Neural crest cell (in vitro differentiated cells): Measurements from ENCODE around the gene SAFB. TPM values are rescaled to one million over a fixed set of nuclear protein-coding genes. Genes with fewer than 3 reads are reported as not detected.

Source experiments
- DNase-seq: peaks from one replicate; pipeline ENCODE4 v3.0.0; 2021; ENCODE audit warnings: low read depth, mixed read lengths, low spot score
- H3K27ac Mint-ChIP-seq: one replicate; pipeline ENCODE4 v1.8.0; 2021; ENCODE audit warnings: mild to moderate bottlenecking, mixed read lengths; ENCODE audit not compliant: unreplicated experiment
- H3K27me3 Mint-ChIP-seq: 2 replicates; pipeline ENCODE4 v1.8.0; 2021; ENCODE audit warnings: low read depth, mild to moderate bottlenecking, mixed read lengths
- H3K36me3 Mint-ChIP-seq: 2 replicates; pipeline ENCODE4 v1.8.0; 2021; ENCODE audit warnings: low read depth, mild to moderate bottlenecking, mixed read lengths
- H3K4me1 Mint-ChIP-seq: 2 replicates; pipeline ENCODE4 v1.8.0; 2021; ENCODE audit warnings: mixed read lengths
- H3K4me3 Mint-ChIP-seq: one replicate; pipeline ENCODE4 v1.8.0; 2021; ENCODE audit warnings: mild to moderate bottlenecking, mixed read lengths
- H3K9me3 Mint-ChIP-seq: 2 replicates; pipeline ENCODE4 v1.8.0; 2021; ENCODE audit warnings: mixed read lengths
- total RNA-seq: library from RNA; stranded (reverse); gene quantifications from 2 replicates; pipeline ENCODE4 v1.2.1, GENCODE V29; 2021
- TF ChIP-seq, protein P1 (sequence below): fragments of 200-600 bp; sonication (generic); conservative IDR thresholded peaks from 2 replicates; pipeline ENCODE4 v1.5.0; 2021; ENCODE audit warnings: antibody characterized with exemption, mild to moderate bottlenecking

SAFB gene
- total RNA-seq, 1 donor from 2014 or later = 176 TPM

- TF ChIP-seq, protein P1, sequence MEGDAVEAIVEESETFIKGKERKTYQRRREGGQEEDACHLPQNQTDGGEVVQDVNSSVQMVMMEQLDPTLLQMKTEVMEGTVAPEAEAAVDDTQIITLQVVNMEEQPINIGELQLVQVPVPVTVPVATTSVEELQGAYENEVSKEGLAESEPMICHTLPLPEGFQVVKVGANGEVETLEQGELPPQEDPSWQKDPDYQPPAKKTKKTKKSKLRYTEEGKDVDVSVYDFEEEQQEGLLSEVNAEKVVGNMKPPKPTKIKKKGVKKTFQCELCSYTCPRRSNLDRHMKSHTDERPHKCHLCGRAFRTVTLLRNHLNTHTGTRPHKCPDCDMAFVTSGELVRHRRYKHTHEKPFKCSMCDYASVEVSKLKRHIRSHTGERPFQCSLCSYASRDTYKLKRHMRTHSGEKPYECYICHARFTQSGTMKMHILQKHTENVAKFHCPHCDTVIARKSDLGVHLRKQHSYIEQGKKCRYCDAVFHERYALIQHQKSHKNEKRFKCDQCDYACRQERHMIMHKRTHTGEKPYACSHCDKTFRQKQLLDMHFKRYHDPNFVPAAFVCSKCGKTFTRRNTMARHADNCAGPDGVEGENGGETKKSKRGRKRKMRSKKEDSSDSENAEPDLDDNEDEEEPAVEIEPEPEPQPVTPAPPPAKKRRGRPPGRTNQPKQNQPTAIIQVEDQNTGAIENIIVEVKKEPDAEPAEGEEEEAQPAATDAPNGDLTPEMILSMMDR = no peak
- H3K27ac Mint-ChIP-seq = no peak overlapping the region
- no peak for DNase-seq
- peak overlapping the region; percentile 41 for H3K4me3 Mint-ChIP-seq
- peaks cover 3% of the 10 kb centered on the region for H3K9me3 Mint-ChIP-seq
- H3K4me1 Mint-ChIP-seq = peaks cover 18% of the 10 kb centered on the region
- peaks cover 11% of the 10 kb centered on the region for H3K36me3 Mint-ChIP-seq
- peaks cover 4% of the 10 kb centered on the region for H3K27me3 Mint-ChIP-seq
Measured at GRCh38 chr19:5676105-5676771, 53.4 kb downstream of the SAFB start.

DNA sequence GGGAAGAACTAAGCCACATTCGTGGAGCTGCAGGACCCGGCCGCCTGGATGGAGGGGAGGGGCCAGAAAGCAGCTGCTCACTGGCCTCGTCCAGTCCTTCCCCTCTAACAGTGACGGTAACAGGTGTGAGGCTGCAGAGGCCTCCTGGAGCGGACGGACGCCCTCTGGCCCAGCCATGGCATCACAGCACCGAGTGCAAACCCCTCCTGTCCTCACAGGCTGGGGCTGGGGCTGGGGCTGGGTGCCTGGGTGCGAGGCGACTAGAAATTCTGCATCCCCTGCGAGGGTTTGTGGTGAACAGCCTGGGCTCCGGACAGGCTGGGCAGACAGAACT is 53.9 kb downstream of the SAFB start:
- Mint-ChIP-seq H3K9me3 (peaks cover 3% of the 10 kb centered on the region), H3K27ac (no peak overlapping the region), H3K27me3 (peaks cover 6% of the 10 kb centered on the region), H3K4me1 (peaks cover 23% of the 10 kb centered on the region), H3K4me3 (peak overlapping the region; percentile 41), H3K36me3 (peaks cover 11% of the 10 kb centered on the region)
- TF ChIP-seq, protein P1 = no peak
- DNase-seq = no peak

DNA sequence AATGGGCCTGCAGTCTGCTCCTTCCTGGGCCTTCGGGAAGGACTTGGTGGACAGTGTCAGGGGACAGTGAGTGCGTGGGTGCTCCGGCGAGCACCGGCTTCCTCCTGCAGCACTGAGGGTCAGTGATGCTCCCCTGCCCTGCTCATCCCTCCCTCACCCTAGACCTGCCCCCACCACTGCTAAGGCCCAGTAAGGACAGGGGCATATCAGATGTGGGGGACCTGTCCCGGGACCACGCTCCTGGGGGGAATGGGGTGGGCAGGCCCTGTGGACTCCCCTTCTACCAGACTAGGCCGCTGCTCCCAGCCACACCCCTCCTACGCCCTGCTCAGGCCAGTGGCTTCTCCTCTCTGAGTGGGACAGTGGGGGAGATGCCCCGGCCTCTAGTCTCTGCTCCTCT is 54.3 kb downstream of the SAFB start:
- Mint-ChIP-seq H3K9me3 (peaks cover 3% of the 10 kb centered on the region), H3K27me3 (peaks cover 6% of the 10 kb centered on the region), H3K27ac (no peak overlapping the region), H3K4me1 (peaks cover 27% of the 10 kb centered on the region), H3K4me3 (peak overlapping the region; percentile 59), H3K36me3 (peaks cover 11% of the 10 kb centered on the region)
- TF ChIP-seq, protein P1 = no peak
- no peak for DNase-seq

- Mint-ChIP-seq H3K4me3 (peak overlapping the region; percentile 59), H3K4me1 (peaks cover 29% of the 10 kb centered on the region), H3K9me3 (peaks cover 3% of the 10 kb centered on the region), H3K36me3 (peaks cover 11% of the 10 kb centered on the region), H3K27me3 (peaks cover 6% of the 10 kb centered on the region), H3K27ac (no peak overlapping the region)
- TF ChIP-seq, protein P1 = no peak
- DNase-seq = no peak
Measured at GRCh38 chr19:5677580-5677979, 54.7 kb downstream of the SAFB start.

DNA sequence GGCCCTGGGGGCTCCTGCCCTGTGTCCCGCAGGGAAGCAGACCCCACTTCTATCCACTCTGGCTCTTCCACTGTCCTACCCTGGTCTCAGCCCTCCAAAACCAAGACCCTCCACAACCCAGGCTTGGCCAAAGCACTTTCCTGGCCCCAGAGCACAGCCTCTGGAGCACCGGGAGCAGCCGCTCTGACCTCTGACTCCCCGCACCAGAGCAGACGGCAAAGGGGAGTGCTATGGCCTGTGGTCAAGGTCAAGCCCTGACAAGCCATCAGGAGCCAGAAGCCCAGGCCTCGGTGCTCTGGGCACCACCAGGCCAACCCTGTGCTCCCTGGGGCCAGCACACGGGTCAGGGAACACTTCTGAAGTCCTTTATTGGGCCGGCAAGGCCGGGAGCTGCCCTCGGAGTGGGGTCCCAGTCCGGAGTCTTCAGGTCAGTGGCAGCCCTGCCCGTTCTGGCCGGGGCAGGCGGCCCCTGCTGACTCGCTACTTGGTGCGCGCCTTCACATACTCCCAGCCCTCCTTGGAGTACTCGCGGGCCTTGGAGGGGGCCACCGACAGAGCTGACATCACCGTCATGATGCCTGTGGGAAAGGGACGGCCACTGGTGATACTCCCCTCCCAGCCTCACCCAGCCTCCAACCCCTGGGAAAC is 55.3 kb downstream of the SAFB start:
- H3K9me3 Mint-ChIP-seq = peaks cover 3% of the 10 kb centered on the region
- H3K36me3 Mint-ChIP-seq = peaks cover 7% of the 10 kb centered on the region
- no peak for DNase-seq
- H3K27ac Mint-ChIP-seq = no peak overlapping the region
- H3K27me3 Mint-ChIP-seq = peaks cover 6% of the 10 kb centered on the region
- peak overlapping the region; percentile 47 for H3K4me3 Mint-ChIP-seq
- TF ChIP-seq, protein P1 = no peak
- H3K4me1 Mint-ChIP-seq = peaks cover 32% of the 10 kb centered on the region
